Activated CD8-positive, alpha-beta memory T cell treated with anti-CD3 and anti-CD28 coated beads, Interleukin-2, amount 50 U/mL, for 48 hours (primary cell): ENCODE measurements around the gene DPPA3.
"Not testable (repeated sequence)": the region's sequence is repeated elsewhere in the genome, so short reads cannot be mapped to it uniquely, and the experiment has no call there.

Source experiments
- DNase-seq: peaks from one replicate; pipeline ENCODE4 v3.0.0-alpha.2; 2020

The DPPA3 gene

GRCh38 chr12:7711133-7711532 is at the start of gene DPPA3:
Gene DPPA3 (plus strand): TSS chr12:7711433. CDS start chr12:7711571, 138 bp downstream.
- no peak for DNase-seq

- DNase-seq, result no peak
These were observed 49.5 kb upstream of the DPPA3 start for GRCh38 chr12:7661741-7662140.

- no peak for DNase-seq
These were observed 44.6 kb upstream of the DPPA3 start for GRCh38 chr12:7666595-7666994.

GRCh38 chr12:7667125-7667524 is 44.1 kb upstream of the DPPA3 start:
- DNase-seq, result no peak

GRCh38 chr12:7668171-7668570 is 43.1 kb upstream of the DPPA3 start:
- DNase-seq, result no peak

- not testable (repeated sequence) for DNase-seq
These were observed 35.8 kb upstream of the DPPA3 start for GRCh38 chr12:7675455-7675854.

GRCh38 chr12:7677432-7677888 is 33.8 kb upstream of the DPPA3 start:
- not testable (repeated sequence) for DNase-seq

GRCh38 chr12:7678744-7679143 is 32.5 kb upstream of the DPPA3 start:
- no peak for DNase-seq

GRCh38 chr12:7679251-7680045 is 31.8 kb upstream of the DPPA3 start:
- no peak for DNase-seq

GRCh38 chr12:7681535-7681934 is 29.7 kb upstream of the DPPA3 start:
- no peak for DNase-seq

- no peak for DNase-seq
These were observed 17.4 kb upstream of the DPPA3 start for GRCh38 chr12:7693793-7694192.

GRCh38 chr12:7694556-7695236 is 16.5 kb upstream of the DPPA3 start:
- DNase-seq, result no peak

GRCh38 chr12:7695237-7695560 is 16.0 kb upstream of the DPPA3 start:
- no peak for DNase-seq

GRCh38 chr12:7695566-7696197 is 15.6 kb upstream of the DPPA3 start, which contains the start of gene GDF3:
Gene GDF3 (minus strand): TSS chr12:7695775. CDS start chr12:7695728, 47 bp downstream.
- no peak for DNase-seq

GRCh38 chr12:7705846-7706245 is 5.4 kb upstream of the DPPA3 start:
- DNase-seq, result no peak

GRCh38 chr12:7709969-7710675 is 1.1 kb upstream of the DPPA3 start:
- DNase-seq, result no peak

GRCh38 chr12:7712841-7713442 is 1.7 kb downstream of the DPPA3 start:
- no peak for DNase-seq

- no peak for DNase-seq
These were observed 5.1 kb downstream of the DPPA3 start for GRCh38 chr12:7716381-7716780.

- DNase-seq, result no peak
These were observed 8.9 kb downstream of the DPPA3 start for GRCh38 chr12:7719946-7720730.

GRCh38 chr12:7723926-7724325 is 12.7 kb downstream of the DPPA3 start:
- no peak for DNase-seq

GRCh38 chr12:7729746-7730145 is 18.5 kb downstream of the DPPA3 start:
- no peak for DNase-seq

GRCh38 chr12:7730984-7731383 is 19.8 kb downstream of the DPPA3 start:
- not testable (repeated sequence) for DNase-seq
